HepG2 (cell line): ENCODE data around the gene PSMD1. TPM values are rescaled to one million over a fixed set of nuclear protein-coding genes. Genes with fewer than 3 reads are reported as not detected.
A peak's percentile ranks its signal among the peaks of the same experiment; 100 is the strongest.

Source experiments
- CENPBD1 ChIP-seq: sonication (generic); formaldehyde crosslinking; IDR thresholded peaks from 2 replicates; pipeline ENCODE4 v1.8.0; 2022; ENCODE audit warnings: missing genetic modification reagents, low read depth, mild to moderate bottlenecking, borderline replicate concordance
- CHD4 ChIP-seq: fragments of 200-600 bp; sonication (generic); IDR thresholded peaks from 2 replicates; pipeline ENCODE4 v1.7.0; 2017; ENCODE audit warnings: mild to moderate bottlenecking, low read length, borderline replicate concordance
- ETV5 ChIP-seq: IDR thresholded peaks from 2 replicates; pipeline ENCODE4 v1.6.1; 2018; ENCODE audit warnings: missing biosample characterization, missing genetic modification reagents, inconsistent platforms, borderline replicate concordance
- GZF1 ChIP-seq: sonication (generic); formaldehyde crosslinking; IDR thresholded peaks from 2 replicates; pipeline ENCODE4 v1.5.1; 2020; ENCODE audit warnings: mild to moderate bottlenecking, missing genetic modification reagents
- HNF1B ChIP-seq: sonication (generic); formaldehyde crosslinking; IDR thresholded peaks from 2 replicates; pipeline ENCODE4 v1.5.1; 2020; ENCODE audit warnings: mild to moderate bottlenecking, moderate library complexity, missing genetic modification reagents
- HOXA7 ChIP-seq: sonication (generic); formaldehyde crosslinking; IDR thresholded peaks from 2 replicates; pipeline ENCODE4 v1.8.1; 2022; ENCODE audit warnings: mild to moderate bottlenecking, missing genetic modification reagents, moderate library complexity
- KMT2A ChIP-seq: sonication (generic); formaldehyde crosslinking; IDR thresholded peaks from 2 replicates; pipeline ENCODE4 v1.4.0; 2020; ENCODE audit warnings: missing genetic modification reagents
- LCORL ChIP-seq, 2 experiments: fragments of 450-650 bp in 1 of 2; sonication (generic) in 1 of 2; formaldehyde crosslinking in 1 of 2; IDR thresholded peaks; 2 replicates each; pipeline versions ENCODE4 v1.5.0 to v1.6.1; 2017 to 2020; ENCODE audit warnings: antibody characterized with exemption in 1 of 2, missing genetic modification reagents in 1 of 2
- MXD1 ChIP-seq: sonication (generic); formaldehyde crosslinking; IDR thresholded peaks from 2 replicates; pipeline ENCODE4 v1.4.0; 2020; ENCODE audit warnings: mild to moderate bottlenecking, missing genetic modification reagents
- NRL ChIP-seq: sonication (generic); formaldehyde crosslinking; IDR thresholded peaks from 2 replicates; pipeline ENCODE4 v1.5.0; 2020; ENCODE audit warnings: missing genetic modification reagents, mild to moderate bottlenecking, moderate library complexity, borderline replicate concordance
- SP2 ChIP-seq: sonication (generic); formaldehyde crosslinking; IDR thresholded peaks from 2 replicates; pipeline ENCODE4 v1.5.1; 2020; ENCODE audit warnings: mild to moderate bottlenecking, missing genetic modification reagents
- ZGPAT ChIP-seq: IDR thresholded peaks from 2 replicates; pipeline ENCODE4 v1.6.1; 2016; ENCODE audit warnings: mild to moderate bottlenecking
- ZNF121 ChIP-seq: sonication (generic); formaldehyde crosslinking; IDR thresholded peaks from 2 replicates; pipeline ENCODE4 v1.5.0; 2020; ENCODE audit warnings: mild to moderate bottlenecking, missing genetic modification reagents
- ZNF274 ChIP-seq: sonication (generic); formaldehyde crosslinking; IDR thresholded peaks from 2 replicates; pipeline ENCODE4 v1.5.1; 2020; ENCODE audit warnings: mild to moderate bottlenecking, missing genetic modification reagents
- ZNF557 ChIP-seq: sonication (generic); formaldehyde crosslinking; IDR thresholded peaks from 2 replicates; pipeline ENCODE4 v1.4.0; 2020; ENCODE audit warnings: missing genetic modification reagents
- ZNF563 ChIP-seq: sonication (generic); formaldehyde crosslinking; IDR thresholded peaks from 2 replicates; pipeline ENCODE4 v1.8.0; 2022; ENCODE audit warnings: mild to moderate bottlenecking, moderate library complexity, missing genetic modification reagents
- ZNF646 ChIP-seq: sonication (generic); formaldehyde crosslinking; IDR thresholded peaks from 2 replicates; pipeline ENCODE4 v1.9.0; 2021; ENCODE audit warnings: mild to moderate bottlenecking, missing genetic modification reagents
- ZNF816 ChIP-seq: sonication (generic); formaldehyde crosslinking; IDR thresholded peaks from 2 replicates; pipeline ENCODE4 v1.8.0; 2022; ENCODE audit warnings: missing genetic modification reagents, mild to moderate bottlenecking, borderline replicate concordance
- polyA plus RNA-seq, 8 experiments: library from polyadenylated mRNA; depleted of rRNA in 3 of 8; stranded (reverse) in 7 of 8; unstranded in 1 of 8; fragments of >200 nt; fragmentation: Illumina TruSeq in 4 of 8; extraction: Trizol in 4 of 8; gene quantifications; 2 replicates each; pipeline versions ENCODE4 v1.2.1 to v1.2.3, GENCODE V29; 2011 to 2016; ENCODE audit warnings: low read depth in 4 of 8, missing spikeins in 1 of 8, mixed read lengths in 1 of 8; ENCODE audit not compliant: insufficient read depth in 1 of 8
- total RNA-seq, 5 experiments: library from RNA; depleted of rRNA; stranded (reverse); fragments of >200 nt; fragmentation: Illumina TruSeq; extraction: Trizol; gene quantifications; 2 replicates each; pipeline ENCODE4 v1.2.3, GENCODE V29; 2016; ENCODE audit warnings: low read depth in 1 of 5

The PSMD1 gene
- total and polyA plus RNA-seq, 2 of the 13 experiments (the other 11 are each of a cell fraction or from before 2014, with no cell fraction given): 136 to 191 TPM

GRCh38 chr2:231190531-231191197 is 134.0 kb downstream of the PSMD1 start (continued):
- TF ChIP-seq ZNF646 (CRISPR knock-in tag) (no peak), HOXA7 (CRISPR knock-in tag) (no peak), ZNF816 (CRISPR knock-in tag) (peak; percentile 61; the same call in 1 of the 2 replicates), ZNF557 (CRISPR knock-in tag) (no peak), ZGPAT (CRISPR knock-in tag) (peak; percentile 54; the same call in 1 of the 2 replicates), CHD4 (0 out of 2 replicates have a peak, but pooled peaks have one; percentile 70), SP2 (no peak), ZNF274 (CRISPR knock-in tag) (peak; percentile 29; the same call in 1 of the 2 replicates), GZF1 (peak; percentile 29; the same call in 1 of the 2 replicates), NRL (0 out of 2 replicates have a peak, but pooled peaks have one; percentile 50), LCORL (IDR thresholded peaks at IDR 0.05) (no peak), LCORL (CRISPR knock-in tag; IDR thresholded peaks at IDR 0.05) (0 out of 2 replicates have a peak, but pooled peaks have one; percentile 58), MXD1 (peak; percentile 52; the same call in 1 of the 2 replicates), ETV5 (CRISPR knock-in tag) (peak; percentile 35; the same call in 1 of the 2 replicates), ZNF563 (CRISPR knock-in tag) (no peak), ZNF121 (CRISPR knock-in tag) (peak; percentile 7; the same call in 1 of the 2 replicates), CENPBD1 (0 out of 2 replicates have a peak, but pooled peaks have one; percentile 51), KMT2A (CRISPR knock-in tag) (0 out of 2 replicates have a peak, but pooled peaks have one; percentile 19), HNF1B (CRISPR knock-in tag) (no peak; the same call in 1 of the 2 replicates)
